Panc1 (cell line): ENCODE measurements around the gene PTPRA. TPM values are rescaled to one million over a fixed set of nuclear protein-coding genes. Genes with fewer than 3 reads are reported as not detected.

Experiments
- ATAC-seq: fragments of 200-7000 bp; cut with Tn5 transposase; 2 replicates; pipeline ENCODE4 v1.9.1; 2020; ENCODE audit warnings: mild to moderate bottlenecking, moderate library complexity
- BruUV-seq: library from RNA; stranded (reverse); fragments of 400-500 nt; replicated peaks from 2 replicates; lab custom pipeline; 2021; lab: Mats Ljungman, UMichigan
- CTCF ChIA-PET: fragments of 300-600 bp; sonication (Branson Sonifier 250); formaldehyde crosslinking; loops from one replicate; lab custom pipeline; 2022; ENCODE audit warnings: antibody characterized with exemption; lab: Charles Lee
- POLR2A ChIA-PET: fragments of 300-600 bp; sonication (Branson Sonifier 250); formaldehyde crosslinking; loops from one replicate; lab custom pipeline; 2022; ENCODE audit warnings: antibody characterized with exemption; lab: Charles Lee
- DNase-seq: peaks from one replicate; pipeline ENCODE4 v3.0.0-alpha.2; 2010; ENCODE audit warnings: low read depth, low spot score
- H3K27ac ChIP-seq: 2 replicates; pipeline ENCODE4 v1.5.1; 2011; ENCODE audit warnings: mild to moderate bottlenecking, low read length, inconsistent platforms
- H3K27me3 ChIP-seq: fragments of 200-500 bp; sonication (Bioruptor generic); 2 replicates; pipeline ENCODE4 v1.6.0; 2014; ENCODE audit warnings: low read length, inconsistent platforms; ENCODE audit not compliant: control insufficient read depth, insufficient read depth
- H3K36me3 ChIP-seq: fragments of 200-500 bp; sonication (Bioruptor generic); 2 replicates; pipeline ENCODE4 v1.5.1; 2014; ENCODE audit warnings: inconsistent platforms, mild to moderate bottlenecking, low read length, moderate library complexity; ENCODE audit not compliant: control insufficient read depth, insufficient read depth
- H3K4me1 ChIP-seq: 2 replicates; pipeline ENCODE4 v1.5.1; 2011; ENCODE audit warnings: inconsistent platforms, mild to moderate bottlenecking, low read length, moderate library complexity; ENCODE audit not compliant: control insufficient read depth, insufficient read depth
- H3K4me3 ChIP-seq, 2 experiments: 2 replicates each; pipeline ENCODE4 v1.5.1; 2011 to 2012; ENCODE audit warnings: low read depth in 2 of 2, low read length in 2 of 2, mild to moderate bottlenecking in 2 of 2, inconsistent platforms in 1 of 2, moderate library complexity in 1 of 2
- H3K9me3 ChIP-seq: fragments of 200-500 bp; sonication (Bioruptor generic); 2 replicates; pipeline ENCODE4 v1.5.1; 2014; ENCODE audit warnings: low read depth, mild to moderate bottlenecking, inconsistent platforms, low read length, moderate library complexity; ENCODE audit not compliant: control insufficient read depth, insufficient read depth
- CTCF ChIP-seq: fragments of 450-650 bp; IDR thresholded peaks from 2 replicates; pipeline ENCODE4 v1.5.1; 2017; ENCODE audit warnings: mild to moderate bottlenecking
- POLR2AphosphoS5 ChIP-seq: IDR thresholded peaks from 2 replicates; pipeline ENCODE4 v1.6.1; 2012; ENCODE audit warnings: mild to moderate bottlenecking, low read depth, low read length, moderate library complexity
- REST ChIP-seq, 2 experiments: IDR thresholded peaks; 2 replicates each; pipeline ENCODE4 v1.6.1; 2011 to 2012; ENCODE audit warnings: low read depth in 2 of 2, control low read depth in 1 of 2, low read length in 1 of 2, mild to moderate bottlenecking in 1 of 2, moderate library complexity in 1 of 2; ENCODE audit not compliant: insufficient read depth in 1 of 2
- SIN3A ChIP-seq: IDR thresholded peaks from 2 replicates; pipeline ENCODE4 v1.6.1; 2012; ENCODE audit warnings: low read depth, mild to moderate bottlenecking, low read length, moderate library complexity, borderline replicate concordance; ENCODE audit not compliant: insufficient read depth
- TCF7L2 ChIP-seq: IDR thresholded peaks from 2 replicates; pipeline ENCODE4 v1.6.1; 2011; ENCODE audit warnings: mild to moderate bottlenecking, low read depth, low read length, inconsistent platforms
- in situ Hi-C: cut with HindIII; loops from 2 replicates; pipeline ENCODE4 v1.10.0; 2016; ENCODE audit warnings: low sequenced_read_pairs, low pct_unique_long_range_greater_than_20kb
- intact Hi-C: fragments of 100-400 bp; cut with micrococcal nuclease; formaldehyde crosslinking; loops from one replicate; pipeline ENCODE4 v1.10.0; 2022; ENCODE audit not compliant: unreplicated experiment
- total RNA-seq: library from RNA; stranded (reverse); gene quantifications from one replicate; pipeline ENCODE4 v1.2.1, GENCODE V29; 2021; ENCODE audit not compliant: unreplicated experiment

The PTPRA gene
- total RNA-seq, 1 experiment from 2014 or later: 56.6 TPM

GRCh38 chr20:2932498-2932897 lies 59.2 kb downstream of the PTPRA start:
- intact Hi-C loops: no loop called here
- Histone ChIP-seq H3K36me3 (no peaks in the 10 kb centered on the region), H3K9me3 (no peaks in the 10 kb centered on the region), H3K27ac (no peak overlapping the region), H3K4me1 (no peaks in the 10 kb centered on the region), H3K4me3 (no peak overlapping the region), H3K27me3 (no peaks in the 10 kb centered on the region)
- TF ChIP-seq SIN3A (no peak), POLR2AphosphoS5 (no peak), REST (IDR thresholded peaks at IDR 0.05; ENCODE audit: insufficient read depth in 1 of 2, low read depth in 2 of 2, low read length in 1 of 2) (no peak), CTCF (no peak), TCF7L2 (no peak)
- POLR2A ChIA-PET: interaction anchor here (0.6 kb wide), 2 partner anchors 20 to 344 kb away, joined by 3 to 5 read pairs; no protein-coding TSS in a partner anchor
- CTCF ChIA-PET: interaction anchor here (0.6 kb wide), 1 partner anchor 9 kb away, joined by 3 read pairs; no protein-coding TSS in a partner anchor
- in situ Hi-C loops: no loop called here
- ATAC-seq (no peak), DNase-seq (no peak)
- no TSS peak for BruUV-seq

- BruUV-seq: no TSS peak
- H3K27ac ChIP-seq: no peak overlapping the region
- POLR2A ChIA-PET: no interaction called here
- TF ChIP-seq CTCF (no peak), POLR2AphosphoS5 (no peak), REST (IDR thresholded peaks at IDR 0.05; ENCODE audit: insufficient read depth in 1 of 2, low read depth in 2 of 2, low read length in 1 of 2) (no peak), TCF7L2 (no peak)
- DNase-seq (no peak), ATAC-seq (no peak)
- CTCF ChIA-PET: no interaction called here
- intact Hi-C loops: no loop called here
- in situ Hi-C loops: no loop called here
- H3K36me3 ChIP-seq: no peaks in the 10 kb centered on the region
- H3K9me3 ChIP-seq: no peaks in the 10 kb centered on the region
- H3K4me3 ChIP-seq: no peak overlapping the region
- H3K27me3 ChIP-seq: no peaks in the 10 kb centered on the region
- H3K4me1 ChIP-seq: no peaks in the 10 kb centered on the region
Observed at GRCh38 chr20:2937902-2938301, 64.6 kb downstream of the PTPRA start.
